Tibial artery (tissue), 4 donors: ENCODE measurements around the gene THEM5.

ENCODE experiments used
- DNase-seq, 2 donors: peaks; one replicate each; pipeline ENCODE4 v3.0.0-alpha.2; 2019
- H3K27ac ChIP-seq, 2 donors: fragments of 200-600 bp; sonication (generic) in 1 of 2; 1 replicate in 1 of 2; 2 replicates in 1 of 2; pipeline ENCODE4 v1.5.1; 2018 to 2019; ENCODE audit warnings: mild to moderate bottlenecking in 1 of 2
- H3K27me3 ChIP-seq, 2 donors: fragments of 200-600 bp; sonication (generic) in 1 of 2; one replicate each; pipeline versions ENCODE4 v1.5.1 to v1.6.0; 2016 to 2019
- H3K36me3 ChIP-seq, 3 donors: fragments of 200-600 bp; sonication (generic) in 2 of 3; one replicate each; pipeline ENCODE4 v1.5.1; 2016 to 2019; ENCODE audit warnings: mild to moderate bottlenecking in 2 of 3
- H3K4me1 ChIP-seq, 4 donors: fragments of 200-600 bp; sonication (generic) in 2 of 4; 1 replicate in 3 of 4; 2 replicates in 1 of 4; pipeline ENCODE4 v1.5.1; 2016 to 2019
- H3K4me3 ChIP-seq, 2 donors: fragments of 200-600 bp; sonication (generic) in 1 of 2; 1 replicate in 1 of 2; 2 replicates in 1 of 2; pipeline ENCODE4 v1.5.1; 2018 to 2019; ENCODE audit warnings: mild to moderate bottlenecking in 2 of 2
- H3K9me3 ChIP-seq, 3 donors: fragments of 200-600 bp; sonication (generic) in 1 of 3; one replicate each; pipeline ENCODE4 v1.5.1; 2016 to 2019
- intact Hi-C: fragments of 100-400 bp; cut with DNase I; formaldehyde crosslinking; loops from one replicate; pipeline ENCODE4 v1.15.0; 2023; ENCODE audit warnings: low total_unique reads
- TF ChIP-seq, protein P1 (sequence below), 2 experiments: fragments of 200-600 bp in 1 of 2; fragments of 450-650 bp in 1 of 2; IDR thresholded peaks; one replicate each; pipeline ENCODE4 v1.5.1; 2017 to 2019; ENCODE audit warnings: antibody characterized with exemption in 2 of 2, mild to moderate bottlenecking in 1 of 2, moderate library complexity in 1 of 2

The THEM5 gene

DNA sequence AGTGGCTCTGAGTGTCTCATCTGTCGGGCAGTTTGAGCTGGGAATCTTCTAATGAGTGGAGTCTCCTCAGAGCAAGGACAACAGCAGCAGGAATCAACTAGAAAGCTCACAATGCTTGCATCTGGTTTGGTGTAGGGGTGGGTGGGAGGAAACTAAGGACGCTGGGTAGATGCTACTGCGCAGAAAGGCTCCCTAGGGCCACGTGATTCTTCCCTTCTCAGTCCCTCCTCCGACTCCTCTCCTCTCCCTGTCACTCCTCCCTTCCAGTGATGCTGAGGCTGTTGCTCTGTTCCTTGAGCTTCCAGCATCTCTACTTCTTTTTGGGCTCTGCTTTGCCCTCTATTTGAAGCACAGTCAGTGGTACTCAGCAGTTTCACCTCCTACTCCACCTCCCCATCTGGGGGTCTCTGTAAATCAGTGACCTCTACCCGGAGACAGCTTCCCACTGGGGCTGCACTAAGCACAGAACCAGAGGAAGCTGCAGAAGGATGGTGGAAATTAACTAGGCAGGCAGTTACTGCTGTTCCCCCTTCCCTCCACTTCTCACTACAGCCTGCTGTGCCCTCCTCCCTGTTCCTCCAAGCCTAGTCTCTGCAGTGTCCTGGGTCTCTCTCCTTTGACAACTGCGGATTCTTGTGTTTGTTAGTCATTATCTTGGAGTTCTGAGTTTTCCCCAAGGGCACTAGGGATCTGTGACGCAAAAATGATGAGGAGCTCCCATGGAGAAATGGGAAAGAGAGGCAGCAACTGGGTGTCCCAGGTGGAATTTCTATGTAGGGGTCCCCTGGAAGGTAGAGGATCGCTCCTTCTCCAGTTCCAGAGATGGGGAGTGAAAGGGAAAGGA, 54.1 kb downstream of the THEM5 start:
- no peaks in the 10 kb centered on the region for H3K4me1 ChIP-seq
- H3K27ac ChIP-seq: no peak overlapping the region
- H3K9me3 ChIP-seq: no peaks in the 10 kb centered on the region
- intact Hi-C loops: no loop called here
- DNase-seq: no peak
- TF ChIP-seq, protein P1, sequence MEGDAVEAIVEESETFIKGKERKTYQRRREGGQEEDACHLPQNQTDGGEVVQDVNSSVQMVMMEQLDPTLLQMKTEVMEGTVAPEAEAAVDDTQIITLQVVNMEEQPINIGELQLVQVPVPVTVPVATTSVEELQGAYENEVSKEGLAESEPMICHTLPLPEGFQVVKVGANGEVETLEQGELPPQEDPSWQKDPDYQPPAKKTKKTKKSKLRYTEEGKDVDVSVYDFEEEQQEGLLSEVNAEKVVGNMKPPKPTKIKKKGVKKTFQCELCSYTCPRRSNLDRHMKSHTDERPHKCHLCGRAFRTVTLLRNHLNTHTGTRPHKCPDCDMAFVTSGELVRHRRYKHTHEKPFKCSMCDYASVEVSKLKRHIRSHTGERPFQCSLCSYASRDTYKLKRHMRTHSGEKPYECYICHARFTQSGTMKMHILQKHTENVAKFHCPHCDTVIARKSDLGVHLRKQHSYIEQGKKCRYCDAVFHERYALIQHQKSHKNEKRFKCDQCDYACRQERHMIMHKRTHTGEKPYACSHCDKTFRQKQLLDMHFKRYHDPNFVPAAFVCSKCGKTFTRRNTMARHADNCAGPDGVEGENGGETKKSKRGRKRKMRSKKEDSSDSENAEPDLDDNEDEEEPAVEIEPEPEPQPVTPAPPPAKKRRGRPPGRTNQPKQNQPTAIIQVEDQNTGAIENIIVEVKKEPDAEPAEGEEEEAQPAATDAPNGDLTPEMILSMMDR (IDR thresholded peaks at IDR 0.05): no peak
- peaks cover 0 to 49% of the 10 kb centered on the region in 2 donors for H3K27me3 ChIP-seq
- no peaks in the 10 kb centered on the region for H3K36me3 ChIP-seq
- no peak overlapping the region for H3K4me3 ChIP-seq

DNA sequence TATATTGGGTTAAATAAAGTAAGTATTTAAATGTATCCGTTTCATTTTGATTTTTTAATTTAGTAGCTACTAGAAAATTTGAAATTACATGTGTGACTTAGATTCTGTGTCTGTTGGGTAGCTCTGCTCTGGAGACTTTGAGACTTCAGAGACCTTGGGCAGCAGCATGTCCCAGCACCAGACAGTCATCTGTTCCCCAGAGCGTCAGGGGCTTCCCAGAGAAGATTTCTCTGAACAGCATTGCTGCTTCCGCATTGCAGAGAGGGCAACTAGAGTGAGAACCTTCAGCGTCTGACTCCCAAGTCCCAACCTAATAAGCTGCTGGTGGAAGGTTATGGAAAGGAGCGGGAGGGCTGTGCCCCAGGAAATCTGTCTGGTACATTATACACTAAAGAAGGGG, 54.9 kb downstream of the THEM5 start:
- DNase-seq: no peak

More for the DNA sequence above, 54.9 kb downstream of the THEM5 start:
- TF ChIP-seq, protein P1 (IDR thresholded peaks at IDR 0.05): no peak
- no peaks in the 10 kb centered on the region for H3K9me3 ChIP-seq
- no peaks in the 10 kb centered on the region for H3K36me3 ChIP-seq
- intact Hi-C loops: no loop called here
- no peaks in the 10 kb centered on the region for H3K4me1 ChIP-seq
- no peak overlapping the region for H3K4me3 ChIP-seq
- no peak overlapping the region for H3K27ac ChIP-seq
- peaks cover 0 to 42% of the 10 kb centered on the region in 2 donors for H3K27me3 ChIP-seq
